GM12865 (cell line): ENCODE measurements around the gene DLG2.
"Not testable (repeated sequence)": the region's sequence is repeated elsewhere in the genome, so short reads cannot be mapped to it uniquely, and the experiment has no call there.

Experiments used
- DNase-seq: peaks from one replicate; pipeline ENCODE4 v3.0.0; 2010; ENCODE audit warnings: low read depth
- H3K4me3 ChIP-seq: 2 replicates; pipeline ENCODE4 v1.5.1; 2011; ENCODE audit warnings: mild to moderate bottlenecking, low read depth, low read length, control low read depth
- CTCF ChIP-seq: IDR thresholded peaks from 2 replicates; pipeline ENCODE4 v1.5.1; 2011; ENCODE audit warnings: low read length, control low read depth, low read depth, inconsistent platforms; ENCODE audit not compliant: insufficient read depth; ENCODE audit errors: missing control alignments

Gene DLG2

GRCh38 chr11:85407648-85408047 is 219.5 kb downstream of the DLG2 start:
- no peak for TF ChIP-seq CTCF
- no peak for DNase-seq
- H3K4me3 ChIP-seq, result no peak overlapping the region

- no peak overlapping the region for H3K4me3 ChIP-seq
- TF ChIP-seq CTCF, result no peak
- DNase-seq, result no peak
These were observed 220.3 kb downstream of the DLG2 start for GRCh38 chr11:85406841-85407240.

- no peak for DNase-seq
- H3K4me3 ChIP-seq, result no peak overlapping the region
- no peak for TF ChIP-seq CTCF
These were observed 220.8 kb downstream of the DLG2 start for GRCh38 chr11:85406316-85406715.

- not testable (repeated sequence) for DNase-seq, H3K4me3 ChIP-seq
These were observed 231.6 kb downstream of the DLG2 start for GRCh38 chr11:85395515-85396055.

- no peak overlapping the region for H3K4me3 ChIP-seq
- no peak for TF ChIP-seq CTCF
- DNase-seq, result no peak
These were observed 232.9 kb downstream of the DLG2 start for GRCh38 chr11:85394283-85394682.

- DNase-seq, result no peak
- no peak for TF ChIP-seq CTCF
- H3K4me3 ChIP-seq, result no peak overlapping the region
These were observed 236.0 kb downstream of the DLG2 start for GRCh38 chr11:85391141-85391540.

- TF ChIP-seq CTCF, result no peak
- DNase-seq, result no peak
- H3K4me3 ChIP-seq, result no peak overlapping the region
These were observed 241.6 kb downstream of the DLG2 start for GRCh38 chr11:85385547-85385946.

GRCh38 chr11:85385111-85385510 is 242.0 kb downstream of the DLG2 start:
- TF ChIP-seq CTCF, result no peak

More at GRCh38 chr11:85385111-85385510, 242.0 kb downstream of the DLG2 start:
- no peak for DNase-seq
- H3K4me3 ChIP-seq, result no peak overlapping the region
